A549 treated with CORT108297 at 1 μM for 4 hours (cell line): Measurements from ENCODE around the gene SPATA2L. TPM values are rescaled to one million over a fixed set of nuclear protein-coding genes. Genes with fewer than 3 reads are reported as not detected.

Experiments
- total RNA-seq: library from RNA; stranded (reverse); fragments of 200-300 nt; extraction: Qiagen RNA extraction; gene quantifications from 5 replicates; pipeline ENCODE4 v1.2.3, GENCODE V29; 2022

SPATA2L gene, protein sequence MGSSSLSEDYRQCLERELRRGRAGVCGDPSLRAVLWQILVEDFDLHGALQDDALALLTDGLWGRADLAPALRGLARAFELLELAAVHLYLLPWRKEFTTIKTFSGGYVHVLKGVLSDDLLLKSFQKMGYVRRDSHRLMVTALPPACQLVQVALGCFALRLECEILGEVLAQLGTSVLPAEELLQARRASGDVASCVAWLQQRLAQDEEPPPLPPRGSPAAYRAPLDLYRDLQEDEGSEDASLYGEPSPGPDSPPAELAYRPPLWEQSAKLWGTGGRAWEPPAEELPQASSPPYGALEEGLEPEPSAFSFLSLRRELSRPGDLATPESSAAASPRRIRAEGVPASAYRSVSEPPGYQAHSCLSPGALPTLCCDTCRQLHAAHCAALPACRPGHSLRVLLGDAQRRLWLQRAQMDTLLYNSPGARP
- total RNA-seq = 9.1 to 13.6 TPM (median 12.2 TPM) in 5 replicates

DNA sequence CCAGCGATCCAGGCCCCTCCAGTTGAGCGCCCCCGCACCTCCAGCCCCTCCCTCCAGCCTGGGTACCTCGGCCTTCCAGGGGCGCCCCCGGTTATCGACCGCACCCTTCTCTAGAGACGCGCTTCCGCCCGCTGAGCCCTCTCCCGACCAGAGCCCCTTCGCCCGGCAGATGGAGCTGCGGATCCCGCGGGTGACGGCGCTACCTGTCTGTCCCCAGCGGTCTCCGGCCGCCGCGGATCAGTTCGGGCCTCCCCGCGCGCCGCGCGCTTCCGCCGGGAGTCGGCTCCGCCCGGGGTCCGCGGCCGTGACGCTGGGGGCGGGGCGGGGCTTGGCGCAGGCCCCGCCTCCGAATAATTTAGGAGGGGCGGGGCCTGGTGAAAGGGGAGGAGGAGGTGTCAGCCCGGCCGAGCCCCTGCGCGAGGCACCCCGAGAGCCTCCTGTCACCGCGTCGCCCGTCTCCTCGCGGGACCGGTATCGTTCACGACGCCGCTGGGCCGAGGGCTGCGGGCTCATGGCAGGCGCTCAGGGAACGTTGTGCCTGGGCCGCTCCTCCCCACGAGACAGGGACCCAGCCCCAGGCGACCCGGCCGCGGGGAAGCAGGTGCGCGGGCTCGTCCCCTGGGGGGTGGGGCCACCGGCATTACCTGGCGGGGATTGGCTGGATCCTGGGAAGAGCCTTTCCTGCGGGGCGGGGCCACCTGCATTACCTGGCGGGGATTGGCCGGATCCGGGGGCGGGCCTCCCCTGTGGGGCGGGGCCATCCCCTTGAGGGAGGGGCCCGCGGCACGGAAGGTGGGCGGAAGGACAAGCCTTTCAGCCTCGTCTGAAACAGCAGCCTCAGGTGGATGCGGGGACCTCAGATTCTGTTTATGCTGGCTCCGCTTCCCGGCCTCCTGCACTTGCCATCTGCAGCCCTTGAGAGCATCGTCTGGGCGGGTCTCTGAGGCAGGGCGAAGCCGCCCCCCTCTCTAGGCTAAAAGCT lies at the start of gene SPATA2L:
SPATA2L (minus strand) TSS at position 281 of the 982 bp plus-strand sequence. CDS start 473 bp downstream, outside the sequence.

DNA sequence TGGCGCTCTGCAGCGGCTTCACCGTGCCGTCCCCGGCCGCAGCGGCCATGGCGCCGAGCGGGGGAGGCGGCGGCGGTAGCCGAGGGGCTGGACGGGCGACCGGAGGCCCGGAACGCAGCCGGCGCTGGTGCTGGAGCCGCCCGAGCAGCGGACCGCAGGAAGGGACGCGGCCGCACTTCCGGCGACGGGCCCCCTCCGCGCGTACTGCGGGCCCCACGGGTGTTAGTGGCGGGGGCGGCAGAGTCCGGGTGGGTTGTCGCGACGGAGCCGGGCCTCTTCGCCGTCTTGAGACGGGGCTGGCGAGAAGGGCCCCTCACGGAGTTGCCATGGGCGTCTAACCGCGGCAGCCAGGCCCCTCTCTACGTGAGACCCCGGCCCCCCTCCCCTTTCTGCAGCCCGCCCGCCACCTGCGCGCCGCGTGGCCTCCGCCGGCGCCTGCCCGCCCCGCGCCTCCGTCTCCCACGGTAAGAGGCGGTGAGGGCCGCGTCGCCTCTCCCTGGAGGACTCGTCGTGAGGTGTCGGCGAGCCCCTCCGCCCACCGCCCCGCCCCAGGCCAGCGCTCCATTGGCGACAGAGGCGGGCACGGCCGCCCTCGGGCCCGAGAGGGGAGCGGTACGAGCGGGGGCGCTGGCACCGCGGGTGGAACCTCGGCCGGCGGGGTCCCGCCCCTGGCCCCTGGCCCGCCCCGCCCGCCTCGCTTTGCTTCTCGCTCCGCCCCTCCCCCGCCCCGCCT lies 19.5 kb upstream of the SPATA2L start, which contains the start of the genes VPS9D1 and ZNF276:
VPS9D1 (minus strand) TSS at position 86 of the 733 bp plus-strand sequence; CDS start at position 49, 37 bp downstream.
ZNF276 (plus strand) TSS at position 725 of the 733 bp plus-strand sequence. CDS start 104 bp downstream, outside the sequence.

DNA sequence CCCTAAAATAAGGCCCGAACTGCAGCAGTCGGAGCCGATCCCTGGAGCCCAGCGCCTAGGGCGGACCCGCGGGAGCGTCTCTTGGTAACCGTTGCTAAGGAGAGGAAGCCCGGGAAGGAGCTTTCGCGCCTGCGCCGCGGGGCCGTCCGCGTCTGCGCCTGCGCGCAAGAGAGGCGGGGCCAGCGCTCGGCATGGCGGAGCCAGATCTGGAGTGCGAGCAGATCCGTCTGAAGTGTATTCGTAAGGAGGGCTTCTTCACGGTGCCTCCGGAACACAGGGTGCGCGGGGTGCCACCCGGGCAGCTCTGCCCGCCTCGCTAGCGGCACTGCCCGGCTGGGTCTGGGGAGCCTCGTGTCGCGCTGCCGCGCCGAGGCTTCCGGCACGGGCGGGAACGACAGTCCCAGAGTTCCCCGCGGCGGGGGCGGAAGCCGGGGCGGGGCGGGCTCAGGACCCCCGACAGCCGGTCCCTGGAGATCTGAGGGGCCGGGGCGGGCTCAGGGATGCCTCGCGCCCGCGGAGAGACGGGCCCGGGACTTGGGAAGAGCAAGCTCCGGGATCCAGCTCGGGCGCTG lies 14.9 kb downstream of the SPATA2L start, which contains the start of gene CDK10:
CDK10 (plus strand) TSS at position 170 of the 572 bp plus-strand sequence; CDS start at position 192, 22 bp downstream.

DNA sequence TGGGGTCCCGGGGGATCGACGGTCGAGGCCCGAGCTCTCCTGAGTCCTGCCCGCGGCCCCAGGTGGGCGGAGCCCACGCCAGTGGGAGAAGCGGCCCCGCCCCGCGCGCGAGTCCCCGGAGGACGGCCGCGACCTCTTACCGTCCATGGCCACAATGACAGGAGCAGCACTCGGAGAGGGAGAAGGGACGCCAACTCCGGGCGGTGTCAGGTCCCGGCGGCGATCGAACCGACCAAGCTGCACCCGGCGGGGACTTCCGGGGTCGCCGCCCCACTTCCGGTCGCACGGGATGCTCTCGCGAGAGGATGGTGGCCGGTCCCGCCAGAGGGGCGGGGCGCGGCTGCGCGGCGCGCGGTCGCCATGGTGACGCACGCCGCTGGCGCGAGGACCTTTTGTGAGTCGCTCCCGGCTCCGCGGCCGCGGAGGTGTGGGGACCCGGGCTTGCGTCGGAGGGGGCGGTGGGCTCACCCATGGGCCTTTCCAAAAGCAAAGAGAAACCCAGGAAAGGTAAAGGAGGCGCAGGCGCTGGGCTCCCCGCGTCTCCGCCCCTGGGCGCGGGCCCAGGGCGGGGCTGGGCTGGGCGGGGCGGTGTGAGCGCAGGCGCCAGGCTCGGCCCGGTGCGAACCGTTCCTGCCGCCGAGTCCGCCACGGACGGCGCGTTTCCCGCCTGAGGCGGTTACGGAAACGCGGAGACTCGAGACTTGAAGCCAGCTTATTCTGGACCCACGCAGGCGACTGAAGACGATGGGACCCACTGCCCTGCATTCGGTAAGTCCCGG lies 43.9 kb downstream of the SPATA2L start, which contains the start of the genes CHMP1A and SPATA33:
CHMP1A (minus strand) TSS at position 267 of the 779 bp plus-strand sequence; CDS start at position 147, 120 bp downstream.
SPATA33 (plus strand) TSS at position 395 of the 779 bp plus-strand sequence; CDS start at position 471, 76 bp downstream.

Other genes with a start within 250 kb of the SPATA2L start
- gene ANKRD11, start 211.1 kb downstream of the SPATA2L start, total RNA-seq = 76.2 to 100 TPM (median 98.7 TPM) in 5 replicates
- gene SPG7, start 193.3 kb downstream of the SPATA2L start, total RNA-seq = 85.8 to 96.5 TPM (median 94.3 TPM) in 5 replicates
- gene RPL13, start 141.0 kb downstream of the SPATA2L start, total RNA-seq = 3,219 to 4,374 TPM (median 4,292 TPM) in 5 replicates
- gene CPNE7, start 125.9 kb downstream of the SPATA2L start, total RNA-seq = 48.7 to 75.7 TPM (median 70.3 TPM) in 5 replicates
- gene DPEP1, start 88.1 kb downstream of the SPATA2L start, total RNA-seq = 0.78 to 1.2 TPM (median 0.83 TPM) in 5 replicates
- gene CHMP1A, start 44.0 kb downstream of the SPATA2L start, total RNA-seq = 96.9 to 102 TPM (median 97.9 TPM) in 5 replicates
- gene SPATA33, start 43.9 kb downstream of the SPATA2L start, total RNA-seq = 13.7 to 16.9 TPM (median 16.9 TPM) in 5 replicates
- 33.1 to 62.2 TPM (median 50.3 TPM) in 5 replicates for gene CDK10, start 15.0 kb downstream of the SPATA2L start, total RNA-seq
- 3.0 to 6.0 TPM (median 4.8 TPM) in 5 replicates for gene VPS9D1, start 19.2 kb upstream of the SPATA2L start, total RNA-seq
- gene ZNF276, start 19.8 kb upstream of the SPATA2L start, total RNA-seq = 15.6 to 19.6 TPM (median 19.0 TPM) in 5 replicates
- 26.0 to 42.0 TPM (median 33.3 TPM) in 5 replicates for gene FANCA, start 114.9 kb upstream of the SPATA2L start, total RNA-seq
- gene SPIRE2, start 126.8 kb upstream of the SPATA2L start, total RNA-seq = 5.9 to 8.8 TPM (median 8.1 TPM) in 5 replicates
- 67.2 to 86.3 TPM (median 80.9 TPM) in 5 replicates for gene TCF25, start 171.9 kb upstream of the SPATA2L start, total RNA-seq
- gene MC1R, start 217.2 kb upstream of the SPATA2L start, total RNA-seq = 5.2 to 8.1 TPM (median 7.6 TPM) in 5 replicates
- 188 to 260 TPM (median 243 TPM) in 5 replicates for gene TUBB3, start 221.6 kb upstream of the SPATA2L start, total RNA-seq
- 92.8 to 117 TPM (median 115 TPM) in 5 replicates for gene DEF8, start 247.1 kb upstream of the SPATA2L start, total RNA-seq